Measurements from ENCODE around the gene HSDL2.

DNA sequence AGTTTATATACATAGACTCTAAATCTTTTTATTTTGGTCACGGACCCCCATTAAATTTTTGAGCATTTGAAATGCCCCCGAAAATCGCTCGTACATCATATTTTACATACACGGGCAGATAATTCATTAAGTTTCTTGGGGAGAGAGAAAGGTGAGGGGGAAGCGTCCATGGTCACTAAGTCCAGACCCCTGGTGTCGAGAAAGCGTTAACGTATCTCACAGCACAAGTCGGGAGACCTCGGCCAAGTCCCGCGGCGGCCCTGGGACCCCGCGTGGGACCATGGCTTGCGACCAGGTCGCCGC, 47.3 kb upstream of the HSDL2 start:
- TF ChIP-seq EZH2 (IDR thresholded peaks at IDR 0.05) (no peak), POLR2AphosphoS5 (IDR thresholded peaks at IDR 0.05; ENCODE audit: borderline replicate concordance, low read depth, low read length) (no peak)

Measured in SK-N-MC (cell line).